Stomach (tissue), 4 donors: ENCODE measurements around the gene SELENOK.

Experiments used
- CTCF ChIP-seq, 7 experiments: fragments of 450-650 bp in 4 of 7; fragments of 200-600 bp in 3 of 7; sonication (generic) in 3 of 7; IDR thresholded peaks; one replicate each; pipeline ENCODE4 v1.5.1; 2016 to 2019; ENCODE audit warnings: antibody characterized with exemption in 7 of 7, control low read depth in 2 of 7, mild to moderate bottlenecking in 1 of 7
- EP300 ChIP-seq: sonication (generic); formaldehyde crosslinking; IDR thresholded peaks from one replicate; pipeline ENCODE4 v1.6.1; 2017; ENCODE audit warnings: antibody characterized with exemption
- POLR2AphosphoS5 ChIP-seq, 3 donors: sonication (generic); formaldehyde crosslinking; IDR thresholded peaks; one replicate each; pipeline ENCODE4 v1.6.1; 2016; ENCODE audit warnings: antibody characterized with exemption in 3 of 3

- no peak for TF ChIP-seq CTCF (IDR thresholded peaks at IDR 0.05)
- TF ChIP-seq POLR2AphosphoS5 (IDR thresholded peaks at IDR 0.05), result peak; percentile 99
- TF ChIP-seq EP300, result no peak
These were observed at the start of gene SELENOK for GRCh38 chr3:53891497-53892285.
